NCI-H2029 (cell line): ENCODE measurements around the gene NR2E3.

Source experiments
- DNase-seq: peaks from one replicate; lab custom pipeline; 2025; lab: John Stamatoyannopoulos, UW

The NR2E3 gene

DNA sequence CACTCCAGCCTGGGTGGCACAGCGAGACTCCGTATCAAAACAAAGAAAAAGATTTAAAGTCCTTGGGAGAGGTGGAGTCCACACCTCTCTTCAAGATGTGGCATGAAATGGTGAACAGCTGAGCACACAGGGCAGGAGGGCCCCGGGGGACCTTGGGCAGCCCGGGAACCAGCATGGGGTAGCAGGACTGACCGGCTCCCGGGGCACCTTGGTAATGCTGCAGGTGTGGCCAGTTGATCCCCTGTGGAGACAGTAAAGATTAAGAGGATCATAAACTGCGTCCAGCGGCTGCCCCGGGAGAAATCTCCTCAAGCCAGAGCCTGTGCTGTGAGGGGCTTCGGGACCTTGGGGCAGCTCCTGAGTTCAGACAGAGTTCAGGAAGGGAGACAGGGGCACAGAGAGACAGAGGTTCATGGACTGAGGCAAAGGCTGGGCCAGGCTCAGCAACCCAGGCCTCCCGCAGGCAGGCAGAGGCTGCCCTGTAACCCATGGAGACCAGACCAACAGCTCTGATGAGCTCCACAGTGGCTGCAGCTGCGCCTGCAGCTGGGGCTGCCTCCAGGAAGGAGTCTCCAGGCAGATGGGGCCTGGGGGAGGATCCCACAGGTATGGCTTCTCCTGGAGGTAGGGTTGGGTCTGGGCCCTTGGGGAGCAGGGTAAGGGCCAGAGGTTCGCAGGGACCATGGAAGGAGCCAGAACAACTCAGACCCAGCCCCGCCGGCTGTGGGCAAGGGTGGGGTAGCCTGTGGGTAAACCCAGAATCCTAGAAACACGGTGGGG, at the start of gene NR2E3:
TSS of gene NR2E3 (plus strand) at position 299 of the 780 bp plus-strand sequence. CDS start at position 489, 190 bp downstream.
- DNase-seq: no peak

DNA sequence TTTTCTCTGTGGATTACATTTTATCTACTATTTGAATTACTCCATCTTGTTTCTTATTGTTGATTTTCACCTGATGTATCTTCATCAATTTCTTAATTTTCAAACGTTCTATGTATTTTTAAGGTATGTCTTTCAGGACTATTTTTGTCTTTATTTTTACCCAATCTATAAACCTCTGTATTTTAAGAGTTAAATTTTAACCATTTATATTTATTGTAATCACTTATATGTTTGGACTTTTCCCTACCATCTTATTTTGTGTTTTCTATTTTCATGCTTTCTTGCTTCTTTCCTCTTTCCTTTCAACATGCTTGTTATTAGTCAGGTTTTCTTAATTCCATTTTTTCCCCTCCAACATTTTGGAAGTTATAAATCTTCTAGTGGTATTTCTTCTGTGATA, 49.5 kb upstream of the NR2E3 start:
- no peak for DNase-seq

DNA sequence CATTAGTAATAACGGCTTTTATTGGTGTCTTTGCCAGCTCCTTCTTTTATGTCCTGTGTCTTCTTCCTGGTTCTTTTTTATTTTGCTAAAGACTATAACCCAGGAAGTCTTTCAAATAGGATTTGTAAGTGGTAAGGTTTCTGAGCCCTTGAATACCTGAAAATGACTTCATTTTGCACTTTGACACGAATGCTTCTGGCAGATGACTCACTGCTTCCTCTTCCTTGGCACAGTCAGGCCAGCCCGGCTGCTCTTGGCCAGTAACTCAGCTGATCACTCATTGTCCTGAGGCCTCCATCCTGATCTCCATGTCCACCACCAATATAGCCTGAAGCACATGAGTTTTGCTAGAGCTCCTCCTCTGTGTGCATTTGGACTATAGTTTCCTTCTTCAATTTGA, 48.7 kb upstream of the NR2E3 start:
- DNase-seq: no peak

DNA sequence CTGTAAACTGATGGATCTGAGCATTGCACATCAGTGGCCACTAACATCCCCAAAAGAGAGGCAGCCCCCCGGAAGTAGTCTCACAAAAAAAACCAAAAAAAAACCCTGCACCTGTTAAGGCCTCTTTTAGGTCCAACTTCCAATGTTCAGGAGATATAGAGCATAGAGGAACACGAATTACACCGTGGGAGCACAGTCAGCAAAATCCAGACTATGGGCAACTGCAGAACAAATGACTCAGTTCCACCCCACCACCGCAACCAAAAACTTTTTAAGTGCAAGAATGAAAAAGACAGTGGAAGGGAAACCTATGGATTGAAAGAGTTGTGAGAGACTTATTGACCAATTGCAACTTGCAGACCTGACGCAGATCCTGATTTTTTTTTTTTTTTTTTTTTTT, 42.2 kb upstream of the NR2E3 start:
- no peak for DNase-seq

DNA sequence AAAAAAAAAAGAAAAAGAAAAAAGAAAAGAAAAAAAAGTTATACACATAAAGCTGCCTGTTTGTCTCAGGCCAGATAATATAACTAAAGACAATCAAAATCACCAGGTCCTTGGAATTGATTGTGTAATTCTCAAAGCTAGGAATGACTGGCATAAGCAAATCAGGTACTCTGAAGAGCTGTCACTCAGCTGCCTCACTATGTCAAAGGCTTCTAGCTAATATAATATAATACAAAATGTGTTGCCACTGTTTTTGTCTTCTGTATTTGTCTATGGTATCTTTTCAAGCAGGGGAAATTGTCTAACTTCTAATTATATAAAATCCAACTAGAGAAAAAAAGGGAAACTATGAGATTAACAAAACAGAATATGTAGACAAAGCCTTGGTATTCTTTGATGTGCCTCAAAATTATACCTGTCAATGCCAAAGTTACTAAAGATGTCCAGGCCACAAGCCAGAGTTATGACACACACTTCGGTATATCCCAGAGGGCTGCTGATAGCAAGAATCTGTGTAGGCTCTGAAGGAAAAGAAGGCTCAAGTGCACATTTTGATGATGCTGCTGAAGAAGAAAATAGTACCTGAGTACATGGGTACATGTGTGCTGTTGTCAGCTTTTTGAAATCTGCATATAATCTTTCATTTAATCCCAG, 37.0 kb upstream of the NR2E3 start:
- no peak for DNase-seq

DNA sequence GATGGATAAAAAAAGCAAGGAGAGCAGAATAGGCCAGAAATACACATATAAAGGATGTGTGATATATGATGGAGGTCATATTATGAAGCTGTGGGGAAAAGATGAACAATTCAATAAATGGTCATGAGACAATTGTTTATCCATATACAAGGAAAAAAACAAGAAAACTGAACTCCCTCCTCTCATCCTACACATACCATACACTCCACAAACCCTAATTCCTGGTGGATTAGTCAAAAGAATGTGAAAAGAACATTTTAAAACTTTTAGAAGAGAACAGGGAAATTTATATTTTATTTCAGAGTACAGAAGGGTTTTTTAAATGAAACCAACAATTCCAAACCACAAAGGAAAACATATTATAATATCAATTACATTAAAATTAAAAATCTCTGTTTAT, 34.5 kb upstream of the NR2E3 start:
- no peak for DNase-seq

DNA sequence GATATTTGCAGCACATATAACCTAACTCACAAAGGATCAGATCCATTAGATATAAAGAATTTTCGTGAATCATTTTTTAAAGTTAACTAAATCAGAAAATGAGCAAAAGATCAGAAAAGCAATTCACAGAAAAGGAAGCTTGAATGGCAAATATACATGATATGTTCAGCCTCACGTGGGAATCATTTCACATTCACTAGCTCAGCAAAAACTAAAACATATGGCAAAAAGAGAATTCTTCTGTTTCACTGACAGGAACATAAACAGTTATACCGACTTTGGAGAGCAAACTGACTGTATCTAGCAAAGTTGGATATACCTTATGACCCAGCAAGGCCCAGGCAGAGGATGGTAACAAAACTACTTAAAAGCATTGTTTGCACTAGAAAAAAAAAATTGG, 34.0 kb upstream of the NR2E3 start:
- DNase-seq: no peak

DNA sequence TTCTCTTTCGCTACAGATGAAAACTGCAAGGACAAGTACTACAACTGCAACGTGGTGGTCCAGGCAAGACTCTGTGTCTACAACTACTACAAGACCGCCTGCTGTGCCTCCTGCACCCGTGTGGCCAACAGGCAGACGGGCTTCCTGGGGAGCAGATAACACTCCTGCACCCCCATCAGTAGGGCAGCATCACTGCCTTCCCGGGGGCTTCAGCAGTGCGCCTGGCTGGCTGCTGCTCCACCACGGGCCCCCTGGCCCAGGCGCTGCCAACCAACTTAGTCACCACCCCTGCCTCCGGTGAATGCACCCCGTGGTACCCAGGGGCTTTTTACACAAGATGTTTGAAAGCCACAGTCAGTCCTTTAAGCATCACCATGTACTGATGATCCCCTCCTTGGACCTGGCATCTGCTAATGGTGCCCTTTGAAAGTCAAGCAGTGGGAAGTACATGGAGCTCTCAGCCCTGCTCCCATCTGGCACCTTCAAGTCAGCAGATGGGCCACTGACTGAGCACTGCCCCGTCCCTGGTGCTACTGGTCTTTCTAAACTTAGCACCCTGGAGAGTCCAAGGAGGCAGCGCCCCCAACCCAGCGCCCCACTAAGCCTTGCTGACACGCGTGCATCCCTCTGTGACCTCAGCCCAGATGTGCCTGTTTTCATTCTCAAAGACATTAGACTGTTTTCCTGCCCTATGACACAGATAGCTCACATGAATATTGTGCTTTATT, 33.0 kb upstream of the NR2E3 start:
- DNase-seq: no peak

DNA sequence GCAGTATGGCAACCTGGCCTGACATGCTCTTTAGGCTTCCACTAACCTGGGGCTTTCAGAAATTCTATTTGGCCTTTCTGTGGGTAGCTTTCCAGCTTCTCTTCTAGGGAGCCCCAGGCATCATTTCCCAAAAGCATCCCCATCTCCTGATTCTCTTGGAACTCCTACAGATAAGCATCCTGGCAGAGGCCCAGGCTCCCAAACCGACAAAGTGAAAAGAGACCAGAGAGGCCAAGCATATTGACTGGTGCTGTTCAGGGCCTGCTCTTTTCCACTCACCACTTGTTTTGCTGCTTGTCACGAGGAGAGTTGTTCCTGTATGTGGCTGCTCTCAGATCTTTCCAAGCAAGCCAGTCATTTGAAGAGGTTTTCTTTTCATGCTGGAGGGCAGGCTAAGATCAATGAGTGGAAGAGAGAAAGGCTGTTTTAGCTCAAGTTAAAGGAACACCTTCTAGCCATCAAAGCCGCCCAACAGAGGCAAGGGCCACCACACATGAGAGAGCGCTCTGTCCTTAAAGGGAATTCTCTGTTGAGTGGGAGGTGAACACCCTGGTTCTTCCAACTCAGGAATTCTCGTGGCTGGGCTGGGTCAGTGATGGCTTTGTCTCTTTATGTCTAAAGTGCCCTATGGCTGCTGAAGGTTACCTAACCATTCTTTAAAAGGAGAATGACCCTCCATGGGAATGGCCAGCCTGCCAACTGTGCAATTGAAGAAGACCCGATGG, 31.1 kb upstream of the NR2E3 start:
- no peak for DNase-seq

DNA sequence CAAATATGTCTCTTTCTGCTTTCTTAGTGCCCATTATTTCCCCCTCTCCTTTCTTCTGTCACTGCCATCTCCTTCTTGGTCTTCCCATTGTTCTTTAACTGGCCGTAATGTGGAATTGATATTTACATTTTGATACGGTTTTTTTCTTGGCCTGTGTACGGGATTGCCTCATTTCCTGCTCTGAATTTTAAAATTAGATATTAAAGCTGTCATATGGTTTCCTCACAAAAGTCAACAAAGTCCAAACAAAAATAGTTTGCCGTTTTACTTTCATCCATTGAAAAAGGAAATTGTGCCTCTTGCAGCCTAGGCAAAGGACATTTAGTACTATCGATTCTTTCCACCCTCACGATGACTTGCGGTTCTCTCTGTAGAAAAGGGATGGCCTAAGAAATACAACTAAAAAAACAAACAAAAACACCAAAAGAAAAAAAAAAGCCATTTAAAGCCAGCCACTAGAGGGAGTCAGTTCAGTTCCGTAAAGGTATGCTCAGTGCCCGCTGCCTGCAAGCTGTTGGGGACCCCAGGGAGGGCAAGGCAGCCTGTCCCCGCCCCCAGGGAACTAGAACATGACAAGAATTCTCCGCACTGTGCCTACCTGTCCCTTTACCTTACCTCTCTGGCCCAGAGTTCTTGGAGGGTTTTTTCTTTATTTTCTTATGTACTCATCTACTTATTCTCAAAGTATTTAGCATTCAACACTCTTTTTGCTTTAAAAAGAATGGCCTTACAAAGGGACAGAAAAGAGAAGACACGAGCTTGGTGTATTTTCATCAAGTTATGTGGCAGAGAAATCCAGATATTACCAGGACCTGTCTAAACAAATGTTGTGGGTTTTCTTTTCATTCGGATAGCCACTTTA, 30.0 kb upstream of the NR2E3 start:
- no peak for DNase-seq

DNA sequence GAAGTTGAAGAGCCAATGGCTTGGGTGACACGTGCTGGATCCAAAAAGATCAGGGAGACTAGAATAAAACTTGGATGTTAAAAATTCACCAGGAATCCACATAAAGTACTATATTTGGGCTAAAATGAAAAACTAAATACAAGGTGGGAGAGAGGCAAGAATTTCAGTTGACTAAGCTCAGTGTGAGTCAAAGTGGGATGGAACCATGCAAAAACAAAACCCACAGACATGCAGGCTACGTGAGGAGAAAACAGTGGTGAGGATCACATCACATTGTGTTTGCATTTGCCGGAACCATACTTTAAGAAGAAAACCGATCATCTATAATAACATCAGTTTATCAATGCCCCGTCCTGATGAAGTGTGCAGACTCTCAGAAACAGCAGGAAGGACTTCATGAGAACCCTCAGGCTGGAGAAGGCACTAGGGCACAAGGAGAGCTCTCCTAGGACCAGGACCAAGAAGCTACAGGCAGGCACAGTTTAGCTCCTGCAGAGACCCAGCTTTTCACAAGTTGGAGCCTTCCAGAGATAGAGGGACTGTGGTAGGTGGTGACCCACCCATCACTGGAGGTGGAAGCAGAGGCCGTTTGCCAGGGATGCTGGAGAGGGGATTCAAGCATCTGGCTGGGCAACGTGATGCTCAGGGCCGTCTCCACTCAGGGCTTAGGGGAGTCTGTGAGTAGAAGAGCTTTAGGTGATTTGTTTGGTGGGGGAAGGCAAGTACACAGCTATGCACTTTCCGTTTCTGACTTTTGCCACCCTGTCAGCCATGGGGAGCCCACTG, 29.0 kb upstream of the NR2E3 start:
- no peak for DNase-seq

DNA sequence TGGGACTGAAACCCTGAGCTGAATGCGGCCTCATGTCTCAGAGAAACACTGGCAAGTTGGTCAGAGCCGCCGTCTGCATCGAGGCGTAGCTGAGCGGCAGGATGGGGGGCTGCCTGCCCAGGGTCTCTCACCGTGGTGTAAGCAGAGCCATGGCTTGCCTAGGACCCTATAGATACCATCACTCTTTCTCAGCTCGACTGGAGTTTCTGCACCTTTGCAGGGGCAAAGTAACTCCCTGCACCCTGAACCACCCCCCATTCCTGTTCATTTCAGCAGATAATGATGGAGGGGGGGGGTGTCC, 28.4 kb upstream of the NR2E3 start:
- no peak for DNase-seq

DNA sequence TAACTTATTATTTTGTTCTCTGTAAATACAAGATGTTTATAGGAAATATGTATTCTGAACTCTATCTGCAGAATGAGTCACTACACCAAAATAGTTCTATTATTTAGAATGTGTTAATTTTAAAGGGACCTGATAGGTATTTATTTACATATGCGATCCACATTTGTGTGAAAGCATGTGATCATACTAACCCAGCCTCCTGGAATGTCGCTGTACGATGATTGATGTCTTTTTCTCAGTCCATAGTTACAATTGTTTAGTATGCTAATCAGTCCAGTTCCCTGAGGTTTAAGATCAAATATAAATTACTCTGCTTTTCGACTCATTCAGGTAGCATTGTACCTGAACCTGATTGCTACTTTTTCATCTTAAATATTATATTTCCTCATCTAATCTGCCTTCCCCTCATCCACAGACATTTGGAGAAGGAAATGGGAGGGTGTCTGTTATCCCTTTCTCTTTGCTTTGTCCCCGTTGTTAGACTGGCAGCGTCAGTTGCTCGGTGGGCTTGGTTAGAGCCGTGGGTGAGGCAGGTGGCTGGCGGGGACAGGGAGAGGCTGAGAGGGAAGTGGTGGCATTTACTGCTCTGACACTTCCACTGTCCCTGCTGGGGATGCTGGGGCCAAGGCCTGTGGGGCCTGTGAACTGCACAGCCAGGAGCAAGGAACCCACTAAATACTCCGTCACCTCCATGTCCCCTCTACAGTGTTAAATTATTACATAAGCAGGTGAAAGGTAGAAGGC, 27.8 kb upstream of the NR2E3 start:
- DNase-seq: no peak

DNA sequence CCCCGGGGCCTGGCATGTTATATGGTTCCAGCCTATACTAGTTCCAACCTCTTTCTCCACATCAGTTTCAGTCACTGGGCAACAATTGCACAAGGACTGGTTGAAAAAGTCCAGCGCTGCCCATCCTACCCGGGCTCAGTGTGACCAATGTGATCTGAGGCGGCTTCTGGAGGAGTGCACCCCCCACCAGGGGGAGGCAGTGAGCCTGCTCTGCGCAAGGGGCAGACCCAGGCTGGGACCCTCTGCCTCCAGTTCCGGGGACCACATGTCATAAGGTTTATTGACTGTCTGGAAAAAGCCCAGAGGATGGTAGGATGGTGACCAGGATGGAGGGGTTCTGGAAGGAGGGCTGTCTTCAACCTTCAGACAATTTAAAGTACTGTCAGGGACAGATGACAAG, 25.6 kb upstream of the NR2E3 start:
- no peak for DNase-seq

DNA sequence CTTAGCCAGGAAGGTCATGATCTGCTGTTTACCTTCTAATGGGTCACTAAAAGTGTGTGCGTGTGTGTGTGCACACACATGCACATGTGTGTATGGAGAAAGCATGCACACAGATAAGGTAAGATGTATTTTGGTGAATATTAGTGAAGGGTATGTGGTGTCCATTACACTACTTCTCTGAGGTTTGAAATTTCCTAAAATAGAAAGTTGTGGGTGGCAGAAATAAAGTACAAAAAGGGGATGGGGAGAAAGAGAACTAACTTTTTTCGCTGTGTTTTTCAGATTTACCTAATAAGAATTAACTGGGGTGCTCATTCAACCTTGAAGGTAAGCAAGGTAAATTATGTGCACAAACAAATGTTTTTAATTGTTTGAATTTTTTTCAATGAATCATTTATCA, 24.4 kb upstream of the NR2E3 start:
- no peak for DNase-seq

DNA sequence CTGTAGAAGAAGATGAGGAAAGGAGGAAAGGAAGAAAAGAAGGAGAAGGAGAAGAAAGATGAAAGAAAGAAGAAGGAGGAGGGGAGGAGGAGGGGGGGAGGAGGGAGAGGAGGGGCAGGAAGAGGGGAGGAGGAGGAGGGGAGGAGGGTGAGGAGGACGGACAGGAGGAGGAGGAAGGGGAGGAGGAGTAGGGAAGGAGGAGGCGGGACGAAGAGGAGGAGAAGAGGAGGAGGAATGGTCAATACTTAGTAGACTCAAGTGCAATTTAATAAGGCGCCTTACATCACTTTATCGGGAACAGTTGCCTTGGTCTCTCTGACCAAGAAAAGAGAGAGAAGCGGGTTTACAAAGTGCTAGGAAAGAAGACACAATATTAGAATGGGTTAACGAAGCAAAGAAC, 23.7 kb upstream of the NR2E3 start:
- no peak for DNase-seq

DNA sequence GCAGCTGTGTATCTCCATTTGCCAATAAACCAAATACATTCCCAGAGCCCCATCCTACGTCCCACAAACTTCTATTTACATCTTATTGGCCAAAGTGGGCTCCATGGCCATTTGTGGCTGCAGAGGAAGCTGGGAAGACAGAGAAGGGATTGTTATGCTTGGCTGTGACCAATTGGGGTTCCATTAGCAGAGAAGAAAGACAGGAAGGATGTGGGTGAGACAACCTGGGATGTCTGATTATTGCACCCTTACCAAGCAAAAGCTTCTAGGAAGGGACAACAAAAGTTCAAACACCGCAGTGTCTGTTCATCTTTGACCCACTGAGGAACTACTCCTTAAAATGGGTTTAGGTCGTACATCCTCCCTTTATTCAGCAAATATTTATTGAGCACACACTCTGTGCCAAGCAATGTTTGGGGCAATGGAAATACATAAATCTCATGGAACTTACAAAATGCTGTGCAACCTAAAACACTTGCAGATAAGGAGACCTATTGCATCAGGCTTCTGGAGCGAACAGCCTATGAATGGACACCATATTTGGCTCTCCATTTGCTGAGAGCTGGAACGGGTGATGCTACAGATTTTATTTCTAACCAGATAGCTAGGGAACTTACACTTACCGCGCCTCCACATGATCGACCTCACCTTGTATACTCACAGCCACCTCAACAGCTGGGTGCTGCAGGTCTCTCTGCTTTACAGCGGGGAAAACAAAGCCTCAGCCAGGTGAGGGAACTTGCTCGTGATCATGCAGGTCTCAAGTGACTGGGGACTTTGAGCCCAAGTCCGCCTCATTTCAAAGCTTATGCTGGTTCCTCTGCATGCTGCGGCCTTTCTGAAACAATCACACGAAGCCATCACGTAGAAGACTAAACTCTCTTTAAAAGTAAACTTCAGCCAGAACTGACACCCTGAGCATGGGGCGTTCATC, 21.4 kb upstream of the NR2E3 start:
- DNase-seq: no peak

DNA sequence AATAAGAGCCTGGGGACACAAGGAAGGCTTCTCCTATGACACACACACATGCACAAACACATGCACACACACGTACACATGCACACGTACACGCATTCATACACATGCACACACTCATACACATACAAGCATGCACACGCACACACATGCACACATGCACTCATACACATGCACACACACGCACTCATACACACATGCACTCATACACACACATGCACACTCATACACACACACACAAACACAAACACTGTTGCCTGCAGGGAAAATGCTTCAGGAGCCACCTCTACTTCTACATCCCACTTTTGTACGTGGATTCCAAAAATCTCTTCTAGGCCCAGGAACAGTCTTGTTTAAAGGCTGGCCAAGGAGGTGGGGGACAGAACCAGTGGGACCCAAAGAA, 20.7 kb upstream of the NR2E3 start:
- DNase-seq: no peak

DNA sequence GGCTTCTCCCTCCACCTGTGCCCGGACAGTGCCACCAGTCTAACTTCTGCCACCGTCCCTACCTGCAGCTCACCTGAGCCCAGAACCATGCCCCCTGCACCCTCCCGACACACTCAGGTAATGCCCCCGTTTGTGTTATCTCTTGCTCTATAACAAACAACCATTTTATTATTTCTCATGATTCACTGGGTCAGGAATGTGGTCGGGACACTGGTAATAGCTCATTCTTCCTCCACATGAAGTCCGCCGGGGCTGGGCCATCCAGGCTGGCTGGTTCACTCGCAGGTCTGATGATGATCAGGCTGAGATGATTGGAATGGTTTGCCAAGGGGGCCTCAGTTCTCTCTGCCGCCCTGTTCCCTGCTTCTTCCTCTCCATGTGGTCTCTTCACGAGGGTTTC, 20.3 kb upstream of the NR2E3 start:
- DNase-seq: no peak
